Lower leg skin (tissue), 3 donors: ENCODE results near the gene NCOA3.

ENCODE experiments used
- POLR2A ChIP-seq, 2 donors: fragments of 450-650 bp; IDR thresholded peaks; one replicate each; pipeline ENCODE4 v1.6.1; 2016 to 2017; ENCODE audit warnings: antibody characterized with exemption in 2 of 2, mild to moderate bottlenecking in 1 of 2, moderate library complexity in 1 of 2
- TF ChIP-seq, protein P1 (sequence below), 3 donors: fragments of 450-650 bp; IDR thresholded peaks; one replicate each; pipeline ENCODE4 v1.5.1; 2016; ENCODE audit warnings: antibody characterized with exemption in 3 of 3, mild to moderate bottlenecking in 3 of 3, moderate library complexity in 2 of 3

DNA sequence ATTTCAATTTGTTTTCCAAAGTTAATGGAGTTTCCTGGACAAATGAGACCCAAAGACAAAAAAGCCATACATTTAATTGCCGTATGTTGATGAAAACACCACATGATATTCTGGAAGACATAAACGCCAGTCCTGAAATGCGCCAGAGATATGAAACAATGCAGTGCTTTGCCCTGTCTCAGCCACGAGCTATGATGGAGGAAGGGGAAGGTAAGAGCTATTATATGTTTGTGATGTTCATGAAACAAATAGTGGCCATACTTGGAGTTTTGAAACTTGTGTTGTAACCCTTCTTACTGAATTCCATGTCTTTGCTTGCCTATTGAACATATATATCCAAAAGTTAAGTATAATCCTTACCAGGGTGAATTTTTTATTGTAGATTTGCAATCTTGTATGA lies 125.9 kb downstream of the NCOA3 start:
- TF ChIP-seq, protein P1, sequence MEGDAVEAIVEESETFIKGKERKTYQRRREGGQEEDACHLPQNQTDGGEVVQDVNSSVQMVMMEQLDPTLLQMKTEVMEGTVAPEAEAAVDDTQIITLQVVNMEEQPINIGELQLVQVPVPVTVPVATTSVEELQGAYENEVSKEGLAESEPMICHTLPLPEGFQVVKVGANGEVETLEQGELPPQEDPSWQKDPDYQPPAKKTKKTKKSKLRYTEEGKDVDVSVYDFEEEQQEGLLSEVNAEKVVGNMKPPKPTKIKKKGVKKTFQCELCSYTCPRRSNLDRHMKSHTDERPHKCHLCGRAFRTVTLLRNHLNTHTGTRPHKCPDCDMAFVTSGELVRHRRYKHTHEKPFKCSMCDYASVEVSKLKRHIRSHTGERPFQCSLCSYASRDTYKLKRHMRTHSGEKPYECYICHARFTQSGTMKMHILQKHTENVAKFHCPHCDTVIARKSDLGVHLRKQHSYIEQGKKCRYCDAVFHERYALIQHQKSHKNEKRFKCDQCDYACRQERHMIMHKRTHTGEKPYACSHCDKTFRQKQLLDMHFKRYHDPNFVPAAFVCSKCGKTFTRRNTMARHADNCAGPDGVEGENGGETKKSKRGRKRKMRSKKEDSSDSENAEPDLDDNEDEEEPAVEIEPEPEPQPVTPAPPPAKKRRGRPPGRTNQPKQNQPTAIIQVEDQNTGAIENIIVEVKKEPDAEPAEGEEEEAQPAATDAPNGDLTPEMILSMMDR (IDR thresholded peaks at IDR 0.05): no peak
- no peak for TF ChIP-seq POLR2A (IDR thresholded peaks at IDR 0.05)
